SJSA1 (cell line): ENCODE results near the gene TNNI3K. TPM values are rescaled to one million over a fixed set of nuclear protein-coding genes. Genes with fewer than 3 reads are reported as not detected.

Source experiments
- DNase-seq, 2 experiments: peaks; one replicate each; pipeline ENCODE4 v3.0.0-alpha.2; 2015 to 2020; ENCODE audit warnings: low spot score in 2 of 2, low read depth in 1 of 2
- H3K27ac ChIP-seq: fragments of 250-450 bp; sonication (Bioruptor Pico); 2 replicates; pipeline ENCODE4 v1.5.1; 2020; ENCODE audit warnings: mild to moderate bottlenecking, moderate library complexity
- H3K27me3 ChIP-seq: fragments of 250-450 bp; sonication (Bioruptor Pico); replicated peaks from 2 replicates; pipeline ENCODE4 v1.5.1; 2020; ENCODE audit warnings: mild to moderate bottlenecking, moderate library complexity
- H3K36me3 ChIP-seq: fragments of 250-450 bp; sonication (Bioruptor Pico); 2 replicates; pipeline ENCODE4 v1.5.1; 2020; ENCODE audit warnings: mild to moderate bottlenecking
- H3K4me1 ChIP-seq: fragments of 250-450 bp; sonication (Bioruptor Pico); replicated peaks from 2 replicates; pipeline ENCODE4 v1.6.1; 2021; ENCODE audit warnings: mild to moderate bottlenecking
- H3K4me3 ChIP-seq: fragments of 250-450 bp; sonication (Bioruptor Pico); 2 replicates; pipeline ENCODE4 v1.5.1; 2020; ENCODE audit warnings: mild to moderate bottlenecking
- H3K9me3 ChIP-seq: fragments of 250-450 bp; sonication (Bioruptor Pico); replicated peaks from 2 replicates; pipeline ENCODE4 v1.5.1; 2020; ENCODE audit warnings: mild to moderate bottlenecking
- total RNA-seq: library from RNA; depleted of rRNA; stranded (reverse); fragments of >200 nt; shearing (Covaris generic); gene quantifications from 2 replicates; pipeline ENCODE4 v1.2.3, GENCODE V29; 2014

The TNNI3K gene
- total RNA-seq, 1 experiment from 2014 or later = not detected

GRCh38 chr1:74375376-74375775 is 140.2 kb downstream of the TNNI3K start:
- no peaks in the 10 kb centered on the region for H3K9me3 ChIP-seq
- no peaks in the 10 kb centered on the region for H3K36me3 ChIP-seq
- no peak for DNase-seq
- H3K27ac ChIP-seq = no peak overlapping the region
- 0 out of 2 replicates have a peak, but pooled peaks cover 4% of the 10 kb centered on the region for H3K27me3 ChIP-seq
- no peaks in the 10 kb centered on the region for H3K4me1 ChIP-seq
- no peak overlapping the region for H3K4me3 ChIP-seq

DNA sequence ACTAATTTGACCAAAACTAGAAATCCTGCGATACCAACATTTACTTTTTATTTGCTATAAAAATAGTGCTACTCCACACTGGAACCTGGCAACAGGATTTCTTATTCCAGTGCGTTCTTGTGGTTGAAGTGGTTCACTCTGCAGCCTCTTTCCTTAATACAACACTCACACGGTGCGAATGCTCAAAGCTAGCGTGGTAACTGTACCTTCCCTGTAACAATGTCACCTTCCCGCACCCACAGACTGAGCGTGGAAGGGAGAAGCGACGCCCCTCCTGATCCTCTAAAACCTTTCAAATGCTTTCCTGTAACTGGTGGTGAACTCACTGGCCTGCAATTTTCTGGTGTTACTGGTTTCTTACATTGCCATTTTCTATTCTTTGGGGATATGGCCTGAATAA is 145.1 kb downstream of the TNNI3K start:
- DNase-seq = no peak

DNA sequence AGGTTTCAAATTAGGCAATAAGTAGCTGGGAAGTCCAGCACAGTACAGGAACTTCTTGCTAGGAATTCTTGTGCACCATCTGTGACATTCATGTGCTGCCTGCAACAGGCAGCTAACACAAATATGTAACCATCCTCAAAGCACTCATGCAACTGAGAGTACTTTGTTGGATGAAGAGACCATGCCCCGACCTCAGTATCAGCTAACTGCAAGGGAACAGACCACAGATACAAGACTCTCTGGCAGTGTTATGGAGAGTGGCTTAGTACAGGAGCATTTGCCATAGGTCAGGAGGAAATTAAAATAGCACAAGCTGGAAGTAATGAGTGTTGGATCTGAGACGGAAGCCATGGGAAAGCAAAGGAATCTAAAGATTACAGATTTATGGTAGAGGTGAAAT is 153.7 kb downstream of the TNNI3K start:
- Histone ChIP-seq H3K27me3 (peaks cover 2% of the 10 kb centered on the region; the same call in 1 of the 2 replicates), H3K27ac (no peak overlapping the region), H3K9me3 (no peaks in the 10 kb centered on the region), H3K4me3 (no peak overlapping the region), H3K4me1 (no peaks in the 10 kb centered on the region), H3K36me3 (no peaks in the 10 kb centered on the region)
- DNase-seq = no peak

More for the DNA sequence above, 145.1 kb downstream of the TNNI3K start:
- Histone ChIP-seq H3K27ac (no peak overlapping the region), H3K36me3 (no peaks in the 10 kb centered on the region), H3K4me3 (no peak overlapping the region), H3K4me1 (no peaks in the 10 kb centered on the region), H3K27me3 (peaks cover 12% of the 10 kb centered on the region; the same call in 1 of the 2 replicates), H3K9me3 (no peaks in the 10 kb centered on the region)

GRCh38 chr1:74392186-74392585 is 157.0 kb downstream of the TNNI3K start:
- no peak for DNase-seq
- H3K4me1 ChIP-seq = no peaks in the 10 kb centered on the region
- no peak overlapping the region for H3K27ac ChIP-seq
- no peaks in the 10 kb centered on the region for H3K9me3 ChIP-seq
- no peaks in the 10 kb centered on the region for H3K27me3 ChIP-seq
- H3K4me3 ChIP-seq = no peak overlapping the region
- no peaks in the 10 kb centered on the region for H3K36me3 ChIP-seq

DNA sequence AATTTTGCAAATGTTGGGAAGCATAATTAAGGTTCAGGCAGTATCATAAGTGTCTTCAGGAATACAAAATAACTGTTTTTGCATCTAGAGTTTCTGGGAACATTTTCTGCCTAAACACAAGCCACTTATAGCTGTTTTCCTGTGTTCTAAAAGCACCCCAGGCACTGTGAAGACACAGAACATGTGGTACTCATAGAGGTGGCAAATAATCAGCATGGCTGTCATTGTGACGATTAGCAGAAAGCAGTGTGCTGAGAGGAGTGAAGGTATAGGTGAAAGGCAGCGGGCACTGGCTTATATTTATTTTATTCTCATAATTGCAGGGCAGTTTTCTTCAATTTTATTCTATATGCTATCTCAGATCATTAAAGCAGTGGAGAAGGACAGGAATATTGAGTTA is 157.7 kb downstream of the TNNI3K start:
- H3K27ac ChIP-seq = no peak overlapping the region
- H3K4me3 ChIP-seq = no peak overlapping the region
- no peak for DNase-seq

GRCh38 chr1:74395571-74395970 is 160.4 kb downstream of the TNNI3K start:
- H3K4me3 ChIP-seq = no peak overlapping the region
- H3K9me3 ChIP-seq = no peaks in the 10 kb centered on the region
- DNase-seq = no peak
- no peaks in the 10 kb centered on the region for H3K27me3 ChIP-seq
- no peak overlapping the region for H3K27ac ChIP-seq
- no peaks in the 10 kb centered on the region for H3K4me1 ChIP-seq
- H3K36me3 ChIP-seq = no peaks in the 10 kb centered on the region

More for the DNA sequence above, 157.7 kb downstream of the TNNI3K start:
- Histone ChIP-seq H3K36me3 (no peaks in the 10 kb centered on the region), H3K9me3 (no peaks in the 10 kb centered on the region), H3K4me1 (no peaks in the 10 kb centered on the region), H3K27me3 (no peaks in the 10 kb centered on the region)

GRCh38 chr1:74396462-74396861 is 161.3 kb downstream of the TNNI3K start:
- no peak overlapping the region for H3K4me3 ChIP-seq
- no peaks in the 10 kb centered on the region for H3K4me1 ChIP-seq
- DNase-seq = no peak
- H3K27me3 ChIP-seq = no peaks in the 10 kb centered on the region
- H3K36me3 ChIP-seq = no peaks in the 10 kb centered on the region
- no peak overlapping the region for H3K27ac ChIP-seq
- H3K9me3 ChIP-seq = no peaks in the 10 kb centered on the region

GRCh38 chr1:74396933-74397332 is 161.7 kb downstream of the TNNI3K start:
- H3K27me3 ChIP-seq = no peaks in the 10 kb centered on the region
- H3K36me3 ChIP-seq = no peaks in the 10 kb centered on the region
- no peak overlapping the region for H3K4me3 ChIP-seq
- H3K27ac ChIP-seq = no peak overlapping the region
- no peaks in the 10 kb centered on the region for H3K4me1 ChIP-seq
- DNase-seq = no peak
- H3K9me3 ChIP-seq = no peaks in the 10 kb centered on the region

GRCh38 chr1:74399249-74399648 is 164.1 kb downstream of the TNNI3K start:
- Histone ChIP-seq H3K4me1 (no peaks in the 10 kb centered on the region), H3K36me3 (no peaks in the 10 kb centered on the region), H3K27ac (no peak overlapping the region), H3K4me3 (no peak overlapping the region), H3K27me3 (no peaks in the 10 kb centered on the region), H3K9me3 (no peaks in the 10 kb centered on the region)
- no peak for DNase-seq

DNA sequence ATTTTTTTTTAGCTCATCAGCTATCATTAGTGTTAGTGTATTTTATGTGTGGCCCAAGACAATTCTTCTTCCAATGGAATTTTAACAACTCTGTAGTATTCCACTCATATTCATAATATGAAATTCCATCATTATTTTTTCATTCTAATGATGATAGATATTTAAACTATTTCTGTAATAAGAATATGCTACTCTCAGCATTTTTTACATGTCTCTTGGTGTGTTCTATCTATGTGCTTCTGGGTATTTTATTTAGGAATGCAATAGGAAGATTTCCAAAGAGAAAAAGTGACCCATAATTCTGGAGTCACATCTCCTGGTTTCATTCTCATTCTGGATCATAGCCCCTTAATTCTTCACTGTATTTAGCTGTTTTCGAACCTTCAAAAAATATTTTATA is 167.7 kb downstream of the TNNI3K start:
- Histone ChIP-seq H3K27ac (no peak overlapping the region), H3K4me3 (no peak overlapping the region), H3K4me1 (no peaks in the 10 kb centered on the region), H3K9me3 (no peaks in the 10 kb centered on the region), H3K36me3 (no peaks in the 10 kb centered on the region), H3K27me3 (no peaks in the 10 kb centered on the region)
- DNase-seq = no peak

- H3K4me3 ChIP-seq = no peak overlapping the region
- no peaks in the 10 kb centered on the region for H3K4me1 ChIP-seq
- no peaks in the 10 kb centered on the region for H3K27me3 ChIP-seq
- DNase-seq = no peak
- H3K36me3 ChIP-seq = no peaks in the 10 kb centered on the region
- H3K9me3 ChIP-seq = no peaks in the 10 kb centered on the region
- H3K27ac ChIP-seq = no peak overlapping the region
Measured at GRCh38 chr1:74403606-74404005, 168.4 kb downstream of the TNNI3K start.

GRCh38 chr1:74406759-74407158 is 171.6 kb downstream of the TNNI3K start:
- H3K27ac ChIP-seq = no peak overlapping the region
- no peak overlapping the region for H3K4me3 ChIP-seq
- no peaks in the 10 kb centered on the region for H3K4me1 ChIP-seq
- H3K27me3 ChIP-seq = no peaks in the 10 kb centered on the region
- no peak for DNase-seq
- H3K9me3 ChIP-seq = no peaks in the 10 kb centered on the region
- H3K36me3 ChIP-seq = no peaks in the 10 kb centered on the region

DNA sequence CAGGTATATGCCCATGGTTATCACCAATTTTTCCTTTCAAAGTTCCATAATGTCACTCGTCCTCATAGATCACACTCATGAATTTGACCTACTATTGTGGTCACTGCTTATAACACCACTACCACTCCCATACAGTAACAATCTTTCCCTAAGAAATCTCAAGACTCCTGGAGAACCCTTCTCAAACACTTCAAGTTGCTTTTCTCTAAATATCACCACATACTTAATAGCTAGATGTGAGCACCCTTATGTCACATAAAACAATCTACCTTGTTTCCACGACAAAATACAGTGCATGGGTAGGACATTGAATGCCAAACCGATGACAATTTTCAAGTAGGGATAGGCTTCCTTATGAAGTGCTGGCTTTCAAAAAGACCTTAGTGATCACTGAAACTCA is 172.7 kb downstream of the TNNI3K start:
- no peak for DNase-seq

DNA sequence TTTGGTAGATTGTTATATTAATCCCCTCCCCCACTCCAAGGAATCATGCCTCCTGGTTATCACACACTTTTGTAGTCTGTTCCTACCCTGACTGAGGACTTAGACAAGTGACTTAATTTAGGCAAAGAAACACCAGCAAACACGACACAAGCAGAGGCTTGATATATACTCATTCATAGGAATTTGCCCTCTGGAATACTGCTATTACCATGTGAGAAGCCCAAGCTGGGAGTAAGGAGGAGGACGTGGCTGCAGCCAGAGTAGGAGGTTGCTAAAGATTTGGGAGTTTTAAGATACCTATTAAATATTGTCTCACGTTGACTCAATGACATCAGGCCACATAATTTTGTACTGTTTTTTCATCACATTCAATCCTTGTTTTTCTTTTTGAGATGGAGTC is 177.1 kb downstream of the TNNI3K start:
- Histone ChIP-seq H3K4me1 (no peaks in the 10 kb centered on the region), H3K9me3 (no peaks in the 10 kb centered on the region), H3K4me3 (no peak overlapping the region), H3K27ac (no peak overlapping the region), H3K27me3 (0 out of 2 replicates have a peak, but pooled peaks cover 2% of the 10 kb centered on the region), H3K36me3 (no peaks in the 10 kb centered on the region)
- no peak for DNase-seq

More for the DNA sequence above, 172.7 kb downstream of the TNNI3K start:
- H3K27me3 ChIP-seq = no peaks in the 10 kb centered on the region
- no peaks in the 10 kb centered on the region for H3K4me1 ChIP-seq
- H3K36me3 ChIP-seq = no peaks in the 10 kb centered on the region
- no peaks in the 10 kb centered on the region for H3K9me3 ChIP-seq
- H3K4me3 ChIP-seq = no peak overlapping the region
- H3K27ac ChIP-seq = no peak overlapping the region

DNA sequence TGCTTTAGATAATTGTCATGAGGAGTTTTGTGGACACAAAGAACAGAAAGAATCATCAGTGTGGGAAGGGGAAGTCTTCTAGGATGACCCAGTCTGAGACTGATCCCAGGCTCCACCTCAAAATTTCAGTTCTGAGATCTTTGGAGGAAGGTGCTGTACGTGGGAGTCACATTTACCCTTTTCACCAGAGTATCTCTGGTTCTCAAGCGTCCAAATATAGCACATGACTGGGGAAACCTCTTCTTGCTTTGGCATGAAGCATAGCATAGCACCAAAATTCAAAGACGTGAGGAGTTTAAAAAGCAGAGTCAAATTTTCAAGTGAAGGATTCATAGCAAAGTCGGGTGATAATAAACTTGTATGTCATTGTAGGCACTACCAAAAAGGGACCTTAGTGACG is 180.7 kb downstream of the TNNI3K start:
- Histone ChIP-seq H3K4me1 (no peaks in the 10 kb centered on the region), H3K27me3 (0 out of 2 replicates have a peak, but pooled peaks cover 2% of the 10 kb centered on the region)
- no peak for DNase-seq

More for the DNA sequence above, 180.7 kb downstream of the TNNI3K start:
- Histone ChIP-seq H3K36me3 (no peaks in the 10 kb centered on the region), H3K4me3 (no peak overlapping the region), H3K9me3 (no peaks in the 10 kb centered on the region), H3K27ac (no peak overlapping the region)
